Activated T-cell treated with anti-CD3 and anti-CD28 coated beads, Interleukin-2, amount 50 U/mL, for 24 hours (primary cell): ENCODE measurements around the gene OSGEP.

Source experiments
- DNase-seq: peaks from one replicate; pipeline ENCODE4 v3.0.0-alpha.2; 2020
- H3K27ac Mint-ChIP-seq: 2 replicates; pipeline ENCODE4 v1.8.0; 2020; ENCODE audit warnings: mild to moderate bottlenecking, mixed read lengths
- H3K27me3 Mint-ChIP-seq: 2 replicates; pipeline ENCODE4 v1.8.0; 2020; ENCODE audit warnings: mixed read lengths
- H3K36me3 Mint-ChIP-seq: 2 replicates; pipeline ENCODE4 v1.8.0; 2020; ENCODE audit warnings: low read depth, mixed read lengths
- H3K4me1 Mint-ChIP-seq: 2 replicates; pipeline ENCODE4 v1.8.0; 2020; ENCODE audit warnings: low read depth, mixed read lengths
- H3K4me3 Mint-ChIP-seq: 2 replicates; pipeline ENCODE4 v1.8.0; 2020; ENCODE audit warnings: mild to moderate bottlenecking, moderate library complexity, mixed read lengths
- H3K9me3 Mint-ChIP-seq: 2 replicates; pipeline ENCODE4 v1.8.0; 2020; ENCODE audit warnings: mixed read lengths

Gene OSGEP

DNA sequence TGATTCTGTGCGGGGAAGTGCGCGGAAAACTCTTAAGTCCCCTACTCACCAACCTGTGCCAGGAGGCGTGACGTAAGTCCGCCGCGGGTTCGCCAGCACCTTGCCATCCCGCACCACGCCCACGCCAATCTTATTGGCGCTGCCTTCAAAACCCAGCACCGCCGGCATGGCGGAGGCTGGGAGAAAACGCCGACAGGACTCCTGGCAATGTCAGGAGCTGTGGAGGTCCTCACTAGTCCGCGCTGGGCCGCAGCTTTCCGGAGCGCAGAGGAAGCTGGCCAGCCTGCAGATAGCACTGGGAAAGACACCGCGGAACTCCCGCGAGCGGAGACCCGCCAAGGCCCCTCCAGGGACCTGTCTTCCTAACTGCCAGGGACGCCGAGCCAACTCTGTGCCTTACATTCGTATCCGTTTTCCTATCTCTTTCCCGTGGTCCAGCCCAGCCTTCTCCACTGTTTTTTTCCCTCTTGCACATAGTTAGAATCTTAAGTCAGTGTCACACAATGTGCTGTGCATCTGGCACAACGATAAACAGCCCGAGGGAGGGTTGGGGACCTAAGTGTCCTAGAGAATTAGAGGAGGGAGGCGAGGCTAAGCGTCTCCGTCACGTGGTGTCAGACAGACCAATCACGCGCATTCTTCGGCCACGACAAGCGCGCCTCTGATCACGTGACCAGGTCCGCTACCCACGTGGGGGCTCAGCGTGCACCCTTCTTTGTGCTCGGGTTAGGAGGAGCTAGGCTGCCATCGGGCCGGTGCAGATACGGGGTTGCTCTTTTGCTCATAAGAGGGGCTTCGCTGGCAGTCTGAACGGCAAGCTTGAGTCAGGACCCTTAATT, at the start of gene OSGEP, which contains the start of gene APEX1:
Gene OSGEP, minus strand, starts transcription at position 297 of the 839 bp plus-strand sequence. Its CDS starts 129 bp downstream, at position 168.
Gene APEX1, plus strand, starts transcription at position 711 of the 839 bp plus-strand sequence. CDS start 420 bp downstream, outside the sequence.
- Mint-ChIP-seq H3K4me1 (peaks cover 28% of the 10 kb centered on the region), H3K9me3 (no peaks in the 10 kb centered on the region), H3K4me3 (no peak within 1 kb of the TSS), H3K27ac (peak within 1 kb of the TSS; percentile 51), H3K27me3 (no peaks in the 10 kb centered on the region), H3K36me3 (peaks cover 21% of the 10 kb centered on the region)
- peak; percentile 95 for DNase-seq

DNA sequence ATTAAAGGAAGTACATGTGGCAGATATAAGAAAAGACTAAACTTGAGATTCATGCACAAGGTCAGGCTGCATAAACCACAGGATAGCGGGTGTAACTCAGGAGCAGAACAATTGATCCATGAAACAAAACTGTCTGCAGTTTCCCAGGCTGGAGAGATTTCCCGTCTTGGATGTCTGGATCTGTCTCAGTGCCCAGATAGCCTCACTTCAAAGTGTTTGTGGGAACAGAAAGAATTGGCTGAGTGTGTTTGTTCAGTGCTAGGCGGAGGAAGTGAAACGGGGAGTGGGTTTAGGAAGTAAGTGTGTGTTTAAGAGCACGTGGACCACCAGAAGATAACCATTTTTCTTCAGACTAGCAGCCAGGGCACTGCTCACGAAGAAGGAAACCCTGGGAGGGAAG, 49.3 kb upstream of the OSGEP start:
- Mint-ChIP-seq H3K9me3 (no peaks in the 10 kb centered on the region), H3K36me3 (no peaks in the 10 kb centered on the region), H3K27ac (no peak overlapping the region), H3K27me3 (no peaks in the 10 kb centered on the region), H3K4me3 (no peak overlapping the region), H3K4me1 (peaks cover 8% of the 10 kb centered on the region)
- no peak for DNase-seq

DNA sequence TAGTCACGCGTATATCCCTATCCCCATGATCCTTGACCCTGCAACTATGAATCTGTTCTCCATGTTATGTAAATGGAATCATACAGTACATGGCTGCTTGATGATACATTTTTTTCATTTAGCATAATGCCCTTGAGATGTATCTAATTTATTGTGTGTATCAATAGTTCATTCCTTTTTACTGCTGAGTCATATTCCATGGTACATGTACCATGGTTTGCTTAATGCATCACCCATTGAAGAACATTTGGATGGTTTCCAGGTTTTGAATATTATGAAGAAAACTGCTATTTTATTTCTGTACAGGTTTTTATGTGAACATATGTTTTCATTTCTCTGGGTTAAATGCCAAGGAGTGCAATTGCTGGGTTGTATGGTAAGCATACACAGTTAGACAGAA, 46.7 kb upstream of the OSGEP start:
- no peak overlapping the region for H3K4me3 Mint-ChIP-seq
- no peaks in the 10 kb centered on the region for H3K27me3 Mint-ChIP-seq
- H3K27ac Mint-ChIP-seq: no peak overlapping the region
- H3K4me1 Mint-ChIP-seq: peaks cover 12% of the 10 kb centered on the region
- H3K9me3 Mint-ChIP-seq: no peaks in the 10 kb centered on the region
- H3K36me3 Mint-ChIP-seq: no peaks in the 10 kb centered on the region
- no peak for DNase-seq

DNA sequence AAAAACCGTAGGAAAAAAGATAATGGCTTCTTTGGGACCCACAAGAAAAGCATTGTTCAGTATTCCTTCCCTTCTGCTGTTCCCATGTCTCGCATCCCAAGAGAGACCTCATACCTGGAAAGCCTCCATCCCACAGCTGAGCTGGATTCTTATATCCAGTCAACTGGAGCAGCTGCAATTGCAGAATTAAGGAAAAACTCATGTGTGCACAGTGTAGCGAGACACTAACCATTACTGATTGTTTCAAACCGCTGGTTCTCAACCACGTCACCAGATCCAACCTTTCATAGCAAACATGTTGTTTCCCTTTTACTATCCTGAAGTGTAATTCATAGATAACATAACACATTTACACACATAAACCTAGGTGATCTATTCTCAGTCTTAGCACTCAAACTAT, 45.3 kb upstream of the OSGEP start:
- no peaks in the 10 kb centered on the region for H3K9me3 Mint-ChIP-seq
- H3K27ac Mint-ChIP-seq: no peak overlapping the region
- H3K27me3 Mint-ChIP-seq: no peaks in the 10 kb centered on the region
- H3K4me3 Mint-ChIP-seq: no peak overlapping the region
- H3K36me3 Mint-ChIP-seq: no peaks in the 10 kb centered on the region
- DNase-seq: no peak
- H3K4me1 Mint-ChIP-seq: peaks cover 27% of the 10 kb centered on the region

DNA sequence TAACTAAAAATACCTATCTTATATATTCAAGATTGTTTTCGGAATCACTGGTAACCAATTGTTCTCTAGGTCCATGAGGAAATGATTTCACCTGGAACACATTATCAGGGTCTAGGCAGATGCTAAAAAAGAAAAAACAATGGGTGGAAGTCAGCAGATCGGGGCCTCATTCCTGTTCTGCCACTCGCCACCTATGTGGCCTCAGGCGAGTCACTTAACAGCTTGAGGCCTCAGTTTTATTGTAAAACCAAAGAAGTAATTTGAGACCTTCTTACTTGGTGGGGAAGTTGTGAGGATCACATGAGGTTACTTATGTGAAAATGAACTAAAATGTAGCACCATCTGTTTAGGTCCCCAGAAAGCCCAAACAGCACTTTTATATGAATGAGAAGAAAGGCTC, 44.5 kb upstream of the OSGEP start:
- H3K36me3 Mint-ChIP-seq: no peaks in the 10 kb centered on the region
- H3K9me3 Mint-ChIP-seq: no peaks in the 10 kb centered on the region
- H3K4me1 Mint-ChIP-seq: peaks cover 30% of the 10 kb centered on the region
- DNase-seq: no peak
- no peaks in the 10 kb centered on the region for H3K27me3 Mint-ChIP-seq
- H3K4me3 Mint-ChIP-seq: no peak overlapping the region
- no peak overlapping the region for H3K27ac Mint-ChIP-seq

DNA sequence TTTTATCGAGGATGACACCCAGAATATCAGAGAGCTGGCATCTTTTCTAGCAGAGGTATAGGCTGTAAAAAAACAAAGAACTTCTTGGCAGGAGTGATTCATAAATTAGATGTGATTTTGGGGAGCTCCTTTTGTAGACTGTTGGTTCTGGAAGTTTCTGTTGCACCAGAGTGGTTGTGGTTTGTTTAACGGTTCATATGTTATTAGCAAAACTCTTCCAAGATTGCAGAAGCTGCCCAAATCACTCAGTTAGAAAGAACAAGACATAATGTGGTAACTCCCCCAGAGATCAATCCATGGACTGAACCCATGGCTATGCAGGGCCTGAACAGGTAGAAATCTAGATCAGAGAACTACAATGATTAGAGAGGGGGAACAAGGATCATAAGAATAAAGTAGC, 44.0 kb upstream of the OSGEP start:
- Mint-ChIP-seq H3K36me3 (no peaks in the 10 kb centered on the region), H3K4me3 (no peak overlapping the region), H3K9me3 (no peaks in the 10 kb centered on the region), H3K27ac (no peak overlapping the region), H3K4me1 (peaks cover 31% of the 10 kb centered on the region), H3K27me3 (no peaks in the 10 kb centered on the region)
- no peak for DNase-seq

DNA sequence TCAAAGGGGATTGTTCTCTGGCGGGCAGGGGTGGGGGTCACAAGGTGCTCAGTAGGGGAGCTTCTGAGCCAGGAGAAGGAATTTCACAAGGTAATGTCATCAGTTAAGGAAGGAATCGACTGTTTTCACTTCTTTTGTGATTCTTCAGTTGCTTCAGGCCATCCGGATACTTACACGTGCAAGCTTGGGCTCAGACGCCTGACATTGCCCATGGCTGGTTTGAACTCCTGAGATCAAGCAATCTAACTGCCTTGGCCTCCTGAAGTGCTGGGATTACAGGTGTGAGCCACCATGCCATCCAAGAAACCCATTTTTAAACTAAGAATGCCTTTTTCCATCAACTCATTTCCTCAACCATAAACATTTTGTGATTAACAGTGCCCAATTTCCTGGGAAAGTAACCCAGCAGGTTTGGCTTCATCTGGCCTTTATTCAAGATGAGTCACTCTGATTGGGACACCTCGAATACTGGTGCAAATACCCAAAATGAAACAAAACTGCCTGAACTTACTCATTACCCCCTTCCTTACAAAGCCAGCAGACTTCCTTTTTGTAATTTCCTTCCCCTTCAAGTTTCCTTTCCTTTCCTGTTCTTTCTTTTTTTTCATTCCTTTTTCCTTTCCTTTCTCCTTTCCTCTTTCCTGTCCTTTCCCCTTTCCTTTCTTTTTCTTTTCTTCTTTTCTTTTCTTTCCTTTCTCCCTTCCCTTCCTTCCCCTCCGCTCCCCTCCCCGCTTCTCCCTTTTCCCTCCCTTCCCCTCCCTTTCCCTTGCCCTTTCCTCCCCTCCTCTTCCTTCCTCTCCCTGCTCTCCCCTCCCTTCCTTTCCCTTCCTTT, 40.5 kb upstream of the OSGEP start:
- no peak for DNase-seq
- Mint-ChIP-seq H3K4me3 (no peak overlapping the region), H3K4me1 (peaks cover 55% of the 10 kb centered on the region), H3K9me3 (no peaks in the 10 kb centered on the region), H3K36me3 (no peaks in the 10 kb centered on the region), H3K27me3 (no peaks in the 10 kb centered on the region), H3K27ac (peak overlapping the region; percentile 74)

DNA sequence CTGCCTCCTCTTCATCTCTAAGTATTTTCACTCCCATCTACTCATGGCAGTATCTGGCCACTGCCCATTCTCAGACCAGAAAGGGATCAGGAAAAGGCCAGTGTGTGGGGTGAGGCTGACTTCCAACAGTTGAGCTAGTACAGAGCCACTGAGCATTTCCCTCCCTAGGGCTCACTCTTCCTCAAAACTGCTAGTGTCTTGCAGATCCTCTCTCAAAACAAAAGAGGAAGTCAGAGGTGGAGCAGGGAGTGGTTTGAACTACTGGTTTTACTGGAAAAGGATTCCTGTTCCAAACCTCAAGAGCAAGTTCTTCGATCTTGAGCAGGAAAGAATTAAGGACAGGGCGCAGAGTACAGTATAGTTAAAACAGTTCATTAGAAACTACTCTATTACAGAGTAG, 39.0 kb upstream of the OSGEP start:
- H3K4me1 Mint-ChIP-seq: peaks cover 60% of the 10 kb centered on the region
- no peak overlapping the region for H3K4me3 Mint-ChIP-seq
- H3K27me3 Mint-ChIP-seq: no peaks in the 10 kb centered on the region
- no peaks in the 10 kb centered on the region for H3K36me3 Mint-ChIP-seq
- no peaks in the 10 kb centered on the region for H3K9me3 Mint-ChIP-seq
- H3K27ac Mint-ChIP-seq: no peak overlapping the region
- no peak for DNase-seq

DNA sequence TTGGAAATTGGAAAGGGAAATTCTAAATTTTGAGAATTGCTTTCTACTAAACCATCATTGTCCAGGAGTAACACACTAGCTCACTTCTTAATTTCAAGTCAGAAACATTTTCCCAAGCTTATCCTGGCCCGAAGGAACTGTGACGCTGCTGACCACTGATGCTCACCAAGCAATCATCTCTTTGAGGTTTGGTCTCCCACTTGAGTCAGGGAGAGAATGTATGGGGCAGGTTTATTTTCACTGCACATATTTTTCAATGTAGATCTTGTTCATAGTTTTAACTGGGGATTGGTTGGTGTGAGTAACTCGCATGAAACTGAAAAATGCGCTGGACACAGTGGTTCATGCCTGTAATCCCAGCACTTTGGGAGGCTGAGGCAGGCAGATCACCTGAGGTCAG, 37.9 kb upstream of the OSGEP start:
- Mint-ChIP-seq H3K36me3 (no peaks in the 10 kb centered on the region), H3K4me1 (peaks cover 66% of the 10 kb centered on the region), H3K27me3 (no peaks in the 10 kb centered on the region), H3K4me3 (no peak overlapping the region), H3K9me3 (no peaks in the 10 kb centered on the region), H3K27ac (no peak overlapping the region)
- DNase-seq: no peak

DNA sequence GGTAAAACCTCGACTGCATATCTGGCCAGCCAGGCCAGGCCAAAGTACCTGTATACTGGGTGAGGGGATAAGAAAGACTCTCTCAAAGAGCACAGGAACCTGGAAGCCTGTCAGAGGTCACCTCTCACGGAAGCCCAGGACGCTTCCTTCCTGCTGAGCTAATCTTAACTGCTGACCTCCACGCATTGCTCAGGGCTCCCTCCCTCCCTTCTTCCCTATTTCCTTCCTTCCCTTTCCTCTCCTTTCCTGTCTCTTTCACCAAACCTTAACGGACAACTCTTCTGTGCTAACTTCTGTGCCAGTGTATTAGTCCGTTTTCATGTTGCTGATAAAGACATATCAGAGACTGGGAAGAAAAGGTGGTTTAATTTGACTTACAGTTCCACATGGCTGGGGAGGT, 36.0 kb upstream of the OSGEP start:
- H3K9me3 Mint-ChIP-seq: no peaks in the 10 kb centered on the region
- peak overlapping the region; percentile 9 for H3K27ac Mint-ChIP-seq
- DNase-seq: no peak
- H3K36me3 Mint-ChIP-seq: no peaks in the 10 kb centered on the region
- H3K27me3 Mint-ChIP-seq: no peaks in the 10 kb centered on the region
- H3K4me1 Mint-ChIP-seq: peaks cover 69% of the 10 kb centered on the region
- no peak overlapping the region for H3K4me3 Mint-ChIP-seq

DNA sequence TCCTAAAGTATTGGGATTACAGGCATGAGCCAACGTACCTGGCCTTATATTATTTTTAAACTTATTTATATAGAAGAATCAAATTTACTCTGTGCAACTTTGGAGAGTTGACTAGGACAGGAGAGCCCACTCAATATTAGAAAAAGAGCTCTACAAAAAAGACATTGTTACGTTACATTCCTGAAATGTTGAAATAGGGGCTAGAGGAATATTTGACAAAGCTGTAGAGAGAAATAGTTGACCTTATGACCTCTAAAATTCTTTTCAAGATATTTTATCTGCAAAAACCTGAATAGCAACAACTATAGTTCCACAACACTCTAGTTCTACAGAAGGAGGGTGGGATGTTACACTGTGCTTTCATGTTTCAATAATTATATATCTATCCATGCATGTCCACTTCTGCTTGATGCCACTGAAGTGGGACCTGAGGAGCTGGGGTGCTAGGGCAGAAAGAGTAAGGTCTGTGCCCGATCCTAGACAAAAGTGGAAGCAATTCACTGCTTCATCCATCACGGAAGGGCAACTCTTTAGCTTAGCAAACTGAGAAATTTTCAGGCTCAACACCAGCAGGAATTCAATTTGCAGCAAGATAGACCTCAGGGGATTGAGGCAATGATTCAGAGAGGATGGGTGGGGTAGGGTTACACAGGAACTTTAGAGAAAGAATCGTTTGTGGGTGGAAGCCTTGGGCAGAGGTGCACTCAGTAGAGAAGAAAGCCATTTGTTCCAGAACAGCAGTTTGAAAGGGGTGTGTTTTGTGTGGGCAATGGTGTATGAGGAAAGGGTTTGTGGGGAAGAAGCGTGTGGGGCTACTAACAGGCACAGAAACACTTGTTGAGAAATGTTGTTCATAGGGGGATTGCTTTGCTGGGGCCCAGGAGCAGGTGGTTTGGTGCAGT, 34.7 kb upstream of the OSGEP start:
- peak overlapping the region; percentile 70 for H3K27ac Mint-ChIP-seq
- H3K36me3 Mint-ChIP-seq: no peaks in the 10 kb centered on the region
- no peak overlapping the region for H3K4me3 Mint-ChIP-seq
- H3K27me3 Mint-ChIP-seq: no peaks in the 10 kb centered on the region
- no peaks in the 10 kb centered on the region for H3K9me3 Mint-ChIP-seq
- no peak for DNase-seq
- H3K4me1 Mint-ChIP-seq: peaks cover 61% of the 10 kb centered on the region

DNA sequence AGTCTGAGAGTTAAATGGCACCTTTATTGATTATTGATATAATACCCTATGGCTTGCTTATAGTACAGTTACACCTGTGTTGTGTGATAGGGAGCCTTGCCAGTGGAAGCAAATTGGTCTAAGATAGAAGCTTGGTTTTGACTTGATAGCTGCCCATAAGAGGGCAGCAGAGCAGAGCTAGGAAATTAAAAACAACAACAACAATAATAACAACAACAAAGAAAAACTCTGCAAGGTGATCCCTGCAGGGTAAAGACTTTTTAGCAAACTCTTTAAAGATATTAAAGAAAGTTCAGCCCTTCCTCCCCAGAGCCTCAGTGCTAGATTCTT, 32.7 kb upstream of the OSGEP start:
- Mint-ChIP-seq H3K36me3 (no peaks in the 10 kb centered on the region), H3K4me1 (peaks cover 57% of the 10 kb centered on the region), H3K27me3 (no peaks in the 10 kb centered on the region), H3K4me3 (no peak overlapping the region), H3K9me3 (no peaks in the 10 kb centered on the region), H3K27ac (no peak overlapping the region)
- no peak for DNase-seq

DNA sequence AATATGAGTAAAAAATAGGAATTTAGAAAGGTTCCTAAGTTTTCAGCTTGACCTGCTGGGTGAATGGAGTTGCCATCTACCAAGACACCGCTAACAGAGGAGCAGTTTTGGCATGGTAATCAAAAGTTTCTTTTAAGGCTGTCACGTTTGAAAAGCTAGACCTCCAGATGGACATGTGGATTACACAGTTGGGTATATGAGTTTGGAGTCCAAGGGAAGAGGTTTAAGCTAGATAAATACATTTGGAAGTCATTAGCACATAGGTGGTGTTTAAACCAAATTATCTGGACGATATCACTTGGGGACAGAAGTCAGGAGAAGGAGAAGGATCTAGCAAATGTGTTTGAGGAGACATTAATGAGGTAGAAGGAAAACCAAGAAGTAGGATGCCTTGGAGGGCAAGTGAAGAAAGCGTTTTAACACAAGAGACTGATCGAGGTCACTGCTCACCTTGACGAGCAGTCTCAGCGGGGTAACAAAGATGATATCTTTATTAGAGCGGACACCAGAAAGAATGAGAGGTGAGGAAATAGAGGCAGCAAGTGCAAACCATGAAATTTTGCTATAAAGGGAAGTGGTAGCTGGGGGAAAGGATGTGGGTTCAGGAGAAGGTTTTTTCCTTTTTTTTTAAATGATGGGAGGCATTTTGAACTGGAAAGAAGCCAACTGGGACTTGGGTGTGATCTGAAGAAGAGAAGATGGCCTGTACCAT, 32.2 kb upstream of the OSGEP start:
- Mint-ChIP-seq H3K4me3 (no peak overlapping the region), H3K4me1 (peaks cover 55% of the 10 kb centered on the region), H3K27me3 (no peaks in the 10 kb centered on the region), H3K9me3 (no peaks in the 10 kb centered on the region), H3K27ac (no peak overlapping the region), H3K36me3 (no peaks in the 10 kb centered on the region)
- DNase-seq: no peak

DNA sequence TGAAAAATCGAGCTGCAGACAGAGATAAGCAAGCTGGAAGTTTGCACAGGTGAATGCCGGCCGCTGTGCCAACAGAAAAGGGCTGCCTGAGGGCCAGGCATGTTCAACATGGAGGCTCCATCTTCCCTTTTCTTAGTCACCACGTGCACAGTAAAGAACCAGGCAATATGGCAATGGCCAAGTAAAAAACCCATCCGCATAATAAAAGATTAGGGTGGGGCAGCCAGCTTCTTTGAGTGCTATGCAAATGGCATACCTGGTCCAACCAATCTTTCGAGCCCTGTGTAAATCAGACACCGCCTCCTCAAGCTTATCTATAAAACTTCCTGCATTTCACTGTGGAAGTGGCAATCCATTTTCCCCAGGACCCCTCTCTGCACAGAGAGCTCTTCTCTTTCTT, 31.3 kb upstream of the OSGEP start:
- Mint-ChIP-seq H3K4me1 (peaks cover 48% of the 10 kb centered on the region), H3K27ac (no peak overlapping the region), H3K9me3 (no peaks in the 10 kb centered on the region), H3K36me3 (no peaks in the 10 kb centered on the region), H3K4me3 (no peak overlapping the region), H3K27me3 (no peaks in the 10 kb centered on the region)
- no peak for DNase-seq
